GM13977 (cell line): ENCODE data around the gene TMIGD3.

Source experiments
- DNase-seq: peaks from one replicate; pipeline ENCODE4 v3.0.0; 2012; ENCODE audit warnings: low spot score
- in situ Hi-C: fragments of 300-500 bp; cut with MboI; formaldehyde crosslinking; loops from one replicate; pipeline ENCODE4 v1.12.0; 2022; ENCODE audit warnings: low sequenced_read_pairs, low pct_unique_long_range_greater_than_20kb, mixed read lengths, inconsistent platforms; ENCODE audit not compliant: unreplicated experiment
- TF ChIP-seq, protein P1 (sequence below): IDR thresholded peaks from 2 replicates; pipeline ENCODE4 v1.5.1; 2012; ENCODE audit warnings: mild to moderate bottlenecking, control low read depth; ENCODE audit not compliant: insufficient read depth; ENCODE audit errors: extremely low read depth, missing control alignments

The TMIGD3 gene

DNA sequence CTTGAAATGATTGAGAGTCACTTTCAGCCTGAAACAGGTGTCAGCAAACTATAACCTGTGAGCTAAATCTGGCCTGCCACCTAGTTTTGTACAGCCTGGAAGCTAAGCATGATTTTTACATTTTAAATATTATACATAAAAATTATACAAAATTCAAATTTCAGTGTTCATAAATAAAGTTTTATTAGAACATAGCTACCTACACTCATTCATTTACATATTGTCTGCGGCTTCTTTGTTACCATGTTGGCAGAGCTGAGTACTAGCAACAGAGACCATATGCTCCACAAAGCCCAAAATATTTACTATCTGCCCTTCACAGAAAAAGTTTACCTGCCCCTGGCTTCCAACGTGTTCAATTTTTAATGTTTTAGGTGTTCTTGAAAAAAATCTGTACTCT lies 37.7 kb downstream of the TMIGD3 start:
- in situ Hi-C loops, result no loop called here
- TF ChIP-seq, protein P1, sequence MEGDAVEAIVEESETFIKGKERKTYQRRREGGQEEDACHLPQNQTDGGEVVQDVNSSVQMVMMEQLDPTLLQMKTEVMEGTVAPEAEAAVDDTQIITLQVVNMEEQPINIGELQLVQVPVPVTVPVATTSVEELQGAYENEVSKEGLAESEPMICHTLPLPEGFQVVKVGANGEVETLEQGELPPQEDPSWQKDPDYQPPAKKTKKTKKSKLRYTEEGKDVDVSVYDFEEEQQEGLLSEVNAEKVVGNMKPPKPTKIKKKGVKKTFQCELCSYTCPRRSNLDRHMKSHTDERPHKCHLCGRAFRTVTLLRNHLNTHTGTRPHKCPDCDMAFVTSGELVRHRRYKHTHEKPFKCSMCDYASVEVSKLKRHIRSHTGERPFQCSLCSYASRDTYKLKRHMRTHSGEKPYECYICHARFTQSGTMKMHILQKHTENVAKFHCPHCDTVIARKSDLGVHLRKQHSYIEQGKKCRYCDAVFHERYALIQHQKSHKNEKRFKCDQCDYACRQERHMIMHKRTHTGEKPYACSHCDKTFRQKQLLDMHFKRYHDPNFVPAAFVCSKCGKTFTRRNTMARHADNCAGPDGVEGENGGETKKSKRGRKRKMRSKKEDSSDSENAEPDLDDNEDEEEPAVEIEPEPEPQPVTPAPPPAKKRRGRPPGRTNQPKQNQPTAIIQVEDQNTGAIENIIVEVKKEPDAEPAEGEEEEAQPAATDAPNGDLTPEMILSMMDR, result no peak

DNA sequence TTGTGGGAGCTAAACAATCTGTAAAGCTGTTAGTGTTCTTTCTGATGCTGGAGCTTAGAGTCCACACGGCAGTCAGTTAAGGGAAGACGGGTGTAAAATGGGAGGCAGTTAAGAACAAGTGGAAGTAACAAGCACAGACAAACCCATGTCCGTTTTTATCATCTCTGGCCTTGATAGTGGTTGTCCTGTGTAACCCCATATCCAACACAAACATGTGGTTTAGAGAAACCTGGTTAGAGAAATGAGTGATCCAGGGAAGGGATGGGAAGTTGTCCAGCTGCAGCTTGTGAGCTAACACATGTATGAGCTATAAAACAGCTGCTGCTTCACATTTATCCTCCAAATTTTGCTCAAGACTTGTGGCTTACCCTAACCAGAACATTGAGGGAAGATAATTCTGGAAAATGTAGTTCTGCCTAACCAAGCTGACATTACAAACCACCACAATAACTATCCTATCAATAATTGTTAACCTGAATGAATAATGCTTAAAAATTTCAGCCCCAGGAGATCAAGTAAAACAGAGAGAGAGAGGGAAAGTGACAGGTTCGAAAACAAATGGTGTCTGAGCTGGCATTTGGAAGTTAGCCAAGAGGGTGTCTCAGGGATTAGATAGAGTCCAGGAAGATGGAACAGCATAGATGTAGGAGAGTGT lies 40.3 kb downstream of the TMIGD3 start:
- in situ Hi-C loops, result no loop called here
- no peak for DNase-seq
- TF ChIP-seq, protein P1, result no peak

More for the DNA sequence above, 37.7 kb downstream of the TMIGD3 start:
- DNase-seq, result no peak

DNA sequence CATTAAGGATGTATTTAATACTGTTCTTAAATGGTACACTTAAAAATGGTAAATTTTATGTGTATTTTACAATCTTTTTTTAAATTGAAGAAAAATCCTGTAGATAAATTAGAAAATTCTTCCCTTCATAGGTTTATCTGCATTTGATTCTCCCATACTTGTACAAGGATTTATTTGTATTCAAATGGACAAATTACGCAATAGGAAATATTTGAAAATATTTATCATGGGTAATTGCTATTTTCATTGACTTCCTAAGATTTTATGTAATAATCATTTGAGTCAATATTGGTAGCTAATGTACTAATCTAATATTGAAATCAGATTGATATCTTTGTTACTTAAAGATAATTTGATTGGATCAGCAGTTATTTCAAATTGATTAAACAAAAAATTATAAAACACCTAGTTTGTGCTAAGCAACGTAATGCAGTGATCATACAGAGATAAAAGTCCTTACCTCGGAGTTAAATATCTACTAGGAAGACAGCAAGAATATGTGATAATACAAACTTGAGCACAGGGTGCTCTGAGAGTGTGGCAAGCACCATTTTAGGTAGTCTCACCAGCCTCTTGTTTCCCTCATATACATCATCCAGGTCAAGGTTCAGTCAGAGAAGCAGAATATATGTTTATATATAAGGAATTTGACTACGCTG lies 40.9 kb downstream of the TMIGD3 start:
- no peak for DNase-seq
- TF ChIP-seq, protein P1, result no peak
- in situ Hi-C loops, result no loop called here

DNA sequence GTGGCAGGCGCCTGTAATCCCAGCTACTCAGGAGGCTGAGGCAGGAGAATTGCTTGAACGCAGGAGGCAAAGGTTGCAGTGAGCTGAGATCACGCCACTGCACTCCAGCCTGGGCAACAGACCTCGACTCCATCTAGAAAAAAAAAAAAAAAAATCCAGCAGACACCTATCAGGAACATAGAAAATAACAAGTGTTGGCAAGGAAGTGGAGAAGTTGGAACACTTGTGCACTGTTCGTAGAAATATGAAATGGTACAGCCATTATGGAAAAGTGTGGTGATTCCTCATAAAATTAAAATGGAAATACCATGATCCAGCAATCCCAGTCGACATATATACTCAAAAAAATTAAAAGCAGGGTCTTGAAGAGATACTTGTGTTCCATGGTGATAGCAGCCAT lies 41.7 kb downstream of the TMIGD3 start:
- TF ChIP-seq, protein P1, result no peak
- in situ Hi-C loops, result no loop called here
- no peak for DNase-seq

DNA sequence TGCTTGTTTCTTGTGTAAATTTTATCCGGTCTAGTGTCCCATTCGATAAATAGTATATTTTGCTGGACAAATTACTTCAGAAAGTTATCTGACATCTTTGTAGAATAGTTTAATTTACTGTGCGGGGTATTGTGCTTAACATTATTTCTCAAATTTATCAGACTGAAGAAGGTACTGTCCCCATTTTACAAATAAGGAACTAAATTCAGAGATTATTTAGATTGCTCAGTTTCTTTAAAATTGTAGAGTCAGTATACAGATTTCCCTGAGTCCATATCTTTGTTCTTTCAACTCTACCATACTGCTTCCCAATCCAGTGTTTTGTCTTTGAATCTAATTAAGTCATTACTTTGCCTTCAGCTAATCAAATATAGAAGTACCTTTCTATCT lies 47.8 kb downstream of the TMIGD3 start:
- in situ Hi-C loops, result no loop called here
- TF ChIP-seq, protein P1, result no peak
- no peak for DNase-seq

DNA sequence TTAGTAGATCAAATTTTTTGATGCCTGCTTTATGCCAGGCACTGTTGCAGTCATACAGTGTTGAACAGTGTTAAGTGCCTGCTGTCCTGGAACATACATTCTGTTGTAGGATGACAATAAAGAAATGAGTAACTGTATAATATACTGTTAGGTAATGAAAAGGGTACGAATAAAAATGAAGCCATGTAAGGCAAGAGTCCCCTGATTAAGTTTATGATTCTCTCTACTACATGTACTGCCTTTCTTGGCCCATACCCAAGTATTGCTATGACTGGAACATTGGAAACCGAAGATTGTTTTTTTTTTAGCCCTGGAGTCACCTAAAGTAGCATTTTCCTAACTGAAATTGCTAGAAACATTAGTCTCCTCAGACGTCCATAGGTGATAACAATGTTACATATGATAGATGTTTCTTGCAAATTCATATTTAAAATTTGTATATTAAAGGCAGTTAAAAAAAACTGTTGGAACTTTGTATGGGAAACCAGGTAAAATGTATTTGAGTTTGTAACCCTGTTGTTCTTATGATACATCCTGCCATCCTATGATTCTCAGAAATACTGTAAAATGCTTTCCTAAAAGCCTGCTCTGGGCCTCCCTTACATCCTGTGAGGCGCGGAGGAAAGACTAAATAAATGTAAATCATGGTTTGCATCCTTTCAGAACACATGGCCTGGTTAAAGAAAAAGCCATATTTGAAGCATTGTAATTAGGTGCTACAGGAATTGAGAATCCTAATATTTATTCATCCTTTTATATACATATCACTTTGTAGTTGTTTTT lies 48.4 kb downstream of the TMIGD3 start:
- in situ Hi-C loops, result no loop called here
- DNase-seq, result peak; percentile 20
- TF ChIP-seq, protein P1, result no peak
